Endothelial cell (in vitro differentiated cells): ENCODE measurements around the gene ABCB11. TPM values are rescaled to one million over a fixed set of nuclear protein-coding genes. Genes with fewer than 3 reads are reported as not detected.

ENCODE experiments used
- DNase-seq: peaks from one replicate; pipeline ENCODE4 v3.0.0; 2021; ENCODE audit warnings: low spot score
- H3K27ac Mint-ChIP-seq: one replicate; pipeline ENCODE4 v1.8.0; 2021; ENCODE audit warnings: mixed read lengths, inconsistent platforms; ENCODE audit not compliant: unreplicated experiment
- H3K27me3 Mint-ChIP-seq: one replicate; pipeline ENCODE4 v1.8.0; 2021; ENCODE audit warnings: mild to moderate bottlenecking, moderate library complexity, mixed read lengths, inconsistent platforms; ENCODE audit not compliant: unreplicated experiment
- H3K36me3 Mint-ChIP-seq: one replicate; pipeline ENCODE4 v1.8.0; 2021; ENCODE audit warnings: mild to moderate bottlenecking, low read depth, mixed read lengths, inconsistent platforms; ENCODE audit not compliant: unreplicated experiment
- H3K4me1 Mint-ChIP-seq: one replicate; pipeline ENCODE4 v1.8.0; 2021; ENCODE audit warnings: mild to moderate bottlenecking, mixed read lengths, inconsistent platforms; ENCODE audit not compliant: unreplicated experiment
- H3K4me3 Mint-ChIP-seq: one replicate; pipeline ENCODE4 v1.8.0; 2021; ENCODE audit warnings: mild to moderate bottlenecking, mixed read lengths, inconsistent platforms; ENCODE audit not compliant: unreplicated experiment
- H3K9me3 Mint-ChIP-seq: one replicate; pipeline ENCODE4 v1.8.0; 2021; ENCODE audit warnings: mixed read lengths, inconsistent platforms; ENCODE audit not compliant: unreplicated experiment
- total RNA-seq: library from RNA; stranded (reverse); fragmentation: NEBNext Ultra II Directional; extraction: Animal tissue kit (Norgen Biotek cat#: 25700); gene quantifications from one replicate; pipeline ENCODE4 v1.2.1, GENCODE V29; 2021; ENCODE audit not compliant: unreplicated experiment
- TF ChIP-seq, protein P1 (sequence below): fragments of 200-600 bp; sonication (generic); IDR thresholded peaks from one replicate; pipeline ENCODE4 v1.5.0; 2021; ENCODE audit warnings: antibody characterized with exemption; ENCODE audit not compliant: unreplicated experiment

Gene ABCB11
- total RNA-seq, 1 donor from 2014 or later = 1.9 TPM

DNA sequence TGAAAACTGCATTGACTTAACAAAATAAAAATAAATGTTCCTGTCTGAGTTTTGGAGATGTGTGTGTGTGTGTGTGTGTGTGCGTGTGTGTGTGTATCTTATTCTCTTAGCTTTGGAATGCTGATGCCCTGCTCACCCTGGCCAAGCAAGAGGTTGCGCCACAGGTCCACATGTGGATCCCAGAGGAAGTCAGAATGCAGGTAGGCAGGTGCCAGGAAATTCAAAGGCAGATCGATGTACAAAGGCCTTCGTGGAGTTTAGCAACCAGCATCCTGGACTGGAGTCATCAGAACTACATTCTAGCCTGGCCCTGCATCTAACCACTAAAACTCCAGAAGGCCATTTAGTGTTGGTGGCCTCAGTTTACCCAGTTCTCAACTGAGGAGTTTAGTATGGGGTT is 117.6 kb downstream of the ABCB11 start:
- peaks cover 6% of the 10 kb centered on the region for H3K27me3 Mint-ChIP-seq
- no peaks in the 10 kb centered on the region for H3K36me3 Mint-ChIP-seq
- H3K4me3 Mint-ChIP-seq = no peak overlapping the region
- TF ChIP-seq, protein P1, sequence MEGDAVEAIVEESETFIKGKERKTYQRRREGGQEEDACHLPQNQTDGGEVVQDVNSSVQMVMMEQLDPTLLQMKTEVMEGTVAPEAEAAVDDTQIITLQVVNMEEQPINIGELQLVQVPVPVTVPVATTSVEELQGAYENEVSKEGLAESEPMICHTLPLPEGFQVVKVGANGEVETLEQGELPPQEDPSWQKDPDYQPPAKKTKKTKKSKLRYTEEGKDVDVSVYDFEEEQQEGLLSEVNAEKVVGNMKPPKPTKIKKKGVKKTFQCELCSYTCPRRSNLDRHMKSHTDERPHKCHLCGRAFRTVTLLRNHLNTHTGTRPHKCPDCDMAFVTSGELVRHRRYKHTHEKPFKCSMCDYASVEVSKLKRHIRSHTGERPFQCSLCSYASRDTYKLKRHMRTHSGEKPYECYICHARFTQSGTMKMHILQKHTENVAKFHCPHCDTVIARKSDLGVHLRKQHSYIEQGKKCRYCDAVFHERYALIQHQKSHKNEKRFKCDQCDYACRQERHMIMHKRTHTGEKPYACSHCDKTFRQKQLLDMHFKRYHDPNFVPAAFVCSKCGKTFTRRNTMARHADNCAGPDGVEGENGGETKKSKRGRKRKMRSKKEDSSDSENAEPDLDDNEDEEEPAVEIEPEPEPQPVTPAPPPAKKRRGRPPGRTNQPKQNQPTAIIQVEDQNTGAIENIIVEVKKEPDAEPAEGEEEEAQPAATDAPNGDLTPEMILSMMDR = no peak
- no peak overlapping the region for H3K27ac Mint-ChIP-seq
- H3K9me3 Mint-ChIP-seq = no peaks in the 10 kb centered on the region
- DNase-seq = no peak
- H3K4me1 Mint-ChIP-seq = no peaks in the 10 kb centered on the region

DNA sequence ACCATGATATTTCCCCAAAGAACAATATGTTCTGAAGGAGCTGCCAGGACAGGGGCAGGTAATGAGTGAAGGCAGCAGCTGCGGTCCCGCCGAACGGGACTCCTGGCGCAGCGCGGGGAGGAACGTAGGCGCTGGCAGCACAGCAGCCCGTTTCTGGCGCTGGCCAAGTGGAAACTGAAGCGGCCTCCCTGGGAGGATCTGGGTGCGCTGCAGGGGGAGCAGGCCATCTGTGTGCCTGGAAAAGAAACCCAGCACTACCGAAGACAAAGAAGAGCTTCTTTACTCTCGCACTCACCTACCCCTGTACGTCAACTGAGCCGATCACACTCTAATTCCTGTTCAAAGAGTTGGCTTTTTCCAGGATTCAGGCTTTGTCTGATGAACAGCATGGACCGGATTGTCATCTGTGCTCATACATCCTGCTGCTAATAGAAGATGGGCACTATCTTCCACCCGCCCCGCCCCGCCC is 118.2 kb downstream of the ABCB11 start:
- Mint-ChIP-seq H3K9me3 (no peaks in the 10 kb centered on the region), H3K4me3 (no peak overlapping the region), H3K4me1 (peaks cover 4% of the 10 kb centered on the region), H3K36me3 (no peaks in the 10 kb centered on the region), H3K27ac (no peak overlapping the region), H3K27me3 (peaks cover 6% of the 10 kb centered on the region)
- DNase-seq = peak; percentile 8
- TF ChIP-seq, protein P1 = no peak

DNA sequence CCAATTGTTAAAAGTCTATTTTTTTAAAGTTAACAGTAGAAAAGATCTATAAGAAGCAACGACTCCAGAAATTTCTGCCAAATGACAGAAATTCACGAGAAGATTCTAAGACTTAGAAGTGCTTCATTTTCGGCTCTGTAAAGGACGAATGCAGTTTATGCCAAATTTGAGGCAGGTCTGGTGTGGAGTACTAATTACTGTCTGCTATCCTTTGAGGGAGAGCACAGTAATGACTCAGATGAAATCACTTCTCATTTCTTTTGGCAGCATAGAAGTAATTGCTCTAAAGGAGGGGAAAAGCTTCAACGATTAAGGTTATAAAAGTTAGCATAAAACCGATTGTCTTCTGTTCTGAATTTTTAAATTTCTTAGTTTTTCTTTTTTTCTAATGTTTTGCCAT is 118.7 kb downstream of the ABCB11 start:
- DNase-seq = no peak
- TF ChIP-seq, protein P1 = no peak
- no peaks in the 10 kb centered on the region for H3K36me3 Mint-ChIP-seq
- no peak overlapping the region for H3K27ac Mint-ChIP-seq
- no peak overlapping the region for H3K4me3 Mint-ChIP-seq
- H3K27me3 Mint-ChIP-seq = peaks cover 6% of the 10 kb centered on the region
- H3K4me1 Mint-ChIP-seq = peaks cover 8% of the 10 kb centered on the region
- no peaks in the 10 kb centered on the region for H3K9me3 Mint-ChIP-seq

DNA sequence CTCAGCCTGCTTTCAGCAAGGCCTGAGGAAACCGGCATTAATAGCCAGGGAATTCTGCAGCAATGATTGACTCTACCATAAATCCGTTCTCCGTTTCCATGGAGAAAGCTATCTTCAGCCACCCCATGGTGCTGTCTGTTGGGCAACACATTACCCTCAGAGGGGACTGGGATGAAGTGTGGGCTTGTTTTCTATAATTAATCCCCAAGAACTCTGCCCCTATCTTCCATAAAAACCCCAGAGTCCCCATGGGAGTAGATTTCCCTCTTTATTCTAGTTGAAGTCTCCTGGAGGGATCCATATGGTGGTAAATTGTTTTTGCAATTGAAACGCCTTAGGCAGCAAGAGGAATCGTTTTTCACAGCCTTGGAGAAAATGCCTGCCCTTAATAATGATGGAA is 120.8 kb downstream of the ABCB11 start:
- TF ChIP-seq, protein P1 = no peak
- Mint-ChIP-seq H3K4me3 (no peak overlapping the region), H3K4me1 (peaks cover 10% of the 10 kb centered on the region), H3K36me3 (no peaks in the 10 kb centered on the region), H3K27ac (no peak overlapping the region), H3K9me3 (no peaks in the 10 kb centered on the region), H3K27me3 (peaks cover 6% of the 10 kb centered on the region)
- no peak for DNase-seq

DNA sequence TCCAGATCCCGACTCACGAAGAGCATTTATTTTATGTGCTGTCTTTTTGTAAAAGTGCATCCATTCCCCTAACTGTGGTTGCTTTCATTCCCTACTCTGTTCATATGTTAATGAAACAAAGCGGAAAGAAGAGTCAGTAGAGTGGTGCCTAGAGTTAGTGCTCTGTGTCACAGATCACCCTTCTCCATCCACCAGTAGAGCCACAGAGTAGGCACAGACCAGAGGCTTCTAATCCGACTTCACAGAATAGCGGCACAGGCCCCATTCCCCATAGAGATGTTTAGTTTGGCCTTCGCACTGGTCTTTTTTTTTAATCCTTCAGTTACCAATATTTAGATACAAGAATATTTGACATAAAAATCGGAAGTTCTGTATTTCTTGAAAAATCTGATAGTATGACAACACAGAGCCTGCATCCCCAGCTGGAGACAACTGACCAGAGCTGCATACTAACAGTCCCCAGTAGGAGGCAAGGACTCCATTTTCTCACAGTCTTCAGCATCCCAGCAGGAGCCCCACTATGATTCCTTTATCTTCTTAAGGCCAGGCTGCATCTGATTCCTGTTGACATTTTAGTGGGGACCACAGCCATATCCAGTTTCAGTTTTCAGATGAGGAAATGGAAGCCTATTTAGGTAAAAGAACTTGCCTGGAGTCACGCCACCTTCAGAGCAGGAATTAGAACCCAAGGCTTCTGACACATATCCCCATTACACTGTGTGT is 123.0 kb downstream of the ABCB11 start:
- TF ChIP-seq, protein P1 = no peak
- no peak for DNase-seq
- H3K27ac Mint-ChIP-seq = no peak overlapping the region
- peaks cover 10% of the 10 kb centered on the region for H3K4me1 Mint-ChIP-seq
- H3K9me3 Mint-ChIP-seq = no peaks in the 10 kb centered on the region
- H3K36me3 Mint-ChIP-seq = no peaks in the 10 kb centered on the region
- no peak overlapping the region for H3K4me3 Mint-ChIP-seq
- H3K27me3 Mint-ChIP-seq = peaks cover 3% of the 10 kb centered on the region
